Left ventricle myocardium inferior (tissue), 1 donor: ENCODE results near the gene SLC8A1. TPM values are rescaled to one million over a fixed set of nuclear protein-coding genes. Genes with fewer than 3 reads are reported as not detected.

ENCODE experiments used
- DNase-seq: peaks from one replicate; pipeline ENCODE4 v3.0.0-alpha.2; 2020
- H3K27ac ChIP-seq: fragments of 200-600 bp; replicated peaks from 2 replicates; pipeline ENCODE4 v1.8.0; 2021
- H3K27me3 ChIP-seq: fragments of 200-600 bp; 2 replicates; pipeline ENCODE4 v1.8.0; 2021; ENCODE audit warnings: low read depth
- H3K36me3 ChIP-seq: fragments of 200-600 bp; 2 replicates; pipeline ENCODE4 v1.8.0; 2021
- H3K4me1 ChIP-seq: fragments of 200-600 bp; 2 replicates; pipeline ENCODE4 v1.8.0; 2021
- H3K4me3 ChIP-seq: fragments of 200-600 bp; 2 replicates; pipeline ENCODE4 v1.8.0; 2021; ENCODE audit warnings: mild to moderate bottlenecking, moderate library complexity
- H3K9me3 ChIP-seq: fragments of 200-600 bp; replicated peaks from 2 replicates; pipeline ENCODE4 v1.8.0; 2021
- CTCF ChIP-seq: fragments of 200-600 bp; IDR thresholded peaks from 2 replicates; pipeline ENCODE4 v1.8.0; 2021; ENCODE audit warnings: antibody characterized with exemption, mild to moderate bottlenecking, borderline replicate concordance
- intact Hi-C: fragments of 100-400 bp; cut with micrococcal nuclease; formaldehyde crosslinking; loops from one replicate; pipeline ENCODE4 v1.11.0; 2022
- total RNA-seq: library from RNA; stranded (reverse); fragmentation: NEBNext Ultra II Directional; extraction: Animal tissue kit (Norgen Biotek cat#: 25700); gene quantifications from one replicate; pipeline ENCODE4 v1.2.1, GENCODE V29; 2021
- donor health status: DM: no; HTN: yes; CAD: no; lungs with severe emphysema.

Gene SLC8A1
- total RNA-seq, 1 donor from 2014 or later, result 990 TPM

DNA sequence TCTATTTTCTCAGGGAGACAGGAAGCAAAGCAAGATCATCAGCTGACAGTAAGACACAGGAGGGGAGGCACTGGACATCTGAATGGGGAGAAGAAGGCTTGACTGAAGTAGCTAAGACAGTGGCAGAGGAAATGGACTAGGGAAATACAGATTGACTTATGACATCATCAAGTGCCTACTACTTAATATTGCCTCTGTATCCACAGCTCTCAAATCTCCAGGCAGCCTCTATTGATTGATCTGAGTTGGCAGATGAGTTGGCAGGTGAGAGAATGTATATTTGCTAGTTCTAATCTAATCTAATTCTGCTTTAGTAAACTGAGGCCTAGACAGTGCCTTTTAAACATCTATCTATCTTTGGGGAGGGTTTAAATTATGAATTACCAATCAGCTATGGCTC is 242.1 kb downstream of the SLC8A1 start:
- no peak overlapping the region for H3K27ac ChIP-seq
- no peak for TF ChIP-seq CTCF
- H3K9me3 ChIP-seq, result no peaks in the 10 kb centered on the region
- no peaks in the 10 kb centered on the region for H3K27me3 ChIP-seq
- intact Hi-C loops, result no loop called here
- no peaks in the 10 kb centered on the region for H3K36me3 ChIP-seq
- DNase-seq, result no peak
- H3K4me3 ChIP-seq, result no peak overlapping the region
- peaks cover 42% of the 10 kb centered on the region for H3K4me1 ChIP-seq

GRCh38 chr2:40208463-40208862 is 243.4 kb downstream of the SLC8A1 start:
- no peak for DNase-seq
- Histone ChIP-seq H3K4me1 (peaks cover 38% of the 10 kb centered on the region), H3K36me3 (no peaks in the 10 kb centered on the region), H3K4me3 (no peak overlapping the region), H3K9me3 (no peaks in the 10 kb centered on the region), H3K27ac (no peak overlapping the region), H3K27me3 (no peaks in the 10 kb centered on the region)
- TF ChIP-seq CTCF, result no peak
- intact Hi-C loops, result no loop called here

DNA sequence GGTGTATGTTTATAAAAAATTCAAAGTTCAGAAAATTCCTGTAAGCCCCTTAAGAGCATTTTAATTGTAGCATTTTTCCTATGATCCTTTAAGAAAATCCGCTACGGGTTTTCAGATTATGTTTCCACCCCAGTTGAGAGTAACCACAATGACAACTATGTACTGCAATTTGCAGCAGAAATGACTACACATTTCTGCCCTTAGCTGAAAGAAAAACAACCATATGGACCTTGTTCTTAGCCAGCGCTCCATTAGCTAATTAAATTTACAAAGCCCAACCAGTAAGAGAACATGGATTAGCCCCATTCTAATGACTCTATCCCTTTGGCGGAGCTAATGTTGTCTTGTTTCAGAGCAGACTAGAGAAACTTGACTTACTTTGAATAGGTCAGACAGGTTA is 247.6 kb downstream of the SLC8A1 start:
- no peak for DNase-seq
- H3K4me3 ChIP-seq, result no peak overlapping the region
- TF ChIP-seq CTCF, result no peak
- no peaks in the 10 kb centered on the region for H3K9me3 ChIP-seq
- intact Hi-C loops, result no loop called here
- no peaks in the 10 kb centered on the region for H3K27me3 ChIP-seq
- peaks cover 64% of the 10 kb centered on the region for H3K4me1 ChIP-seq
- H3K36me3 ChIP-seq, result no peaks in the 10 kb centered on the region
- no peak overlapping the region for H3K27ac ChIP-seq

DNA sequence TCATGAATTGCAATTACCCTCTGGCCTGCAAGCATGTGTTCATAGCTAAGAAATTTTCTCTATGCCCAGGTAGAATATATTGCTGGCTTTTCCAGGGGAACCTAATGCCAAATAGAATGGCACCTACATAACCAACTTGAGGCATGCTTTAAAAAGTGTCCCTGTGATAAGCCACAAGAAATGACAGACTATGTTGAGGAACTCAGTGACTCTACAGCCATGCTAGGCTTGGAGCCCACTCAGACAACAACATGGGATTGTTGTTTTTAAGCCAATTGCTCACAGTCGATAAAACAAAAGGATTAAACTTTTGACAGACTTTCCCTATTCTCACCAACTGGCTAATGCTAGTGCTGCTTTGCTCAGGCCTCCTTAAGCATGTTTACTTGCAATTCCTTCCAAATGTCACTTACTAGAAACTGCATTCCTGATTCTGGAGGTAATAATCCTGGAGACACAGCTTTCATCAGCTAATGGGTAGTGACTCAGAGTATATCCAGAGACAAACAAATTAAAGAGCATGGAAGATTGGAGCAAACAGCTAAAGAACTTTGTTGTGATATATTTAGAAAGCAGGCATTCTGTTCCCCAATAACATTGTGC is 249.0 kb downstream of the SLC8A1 start:
- DNase-seq, result no peak

DNA sequence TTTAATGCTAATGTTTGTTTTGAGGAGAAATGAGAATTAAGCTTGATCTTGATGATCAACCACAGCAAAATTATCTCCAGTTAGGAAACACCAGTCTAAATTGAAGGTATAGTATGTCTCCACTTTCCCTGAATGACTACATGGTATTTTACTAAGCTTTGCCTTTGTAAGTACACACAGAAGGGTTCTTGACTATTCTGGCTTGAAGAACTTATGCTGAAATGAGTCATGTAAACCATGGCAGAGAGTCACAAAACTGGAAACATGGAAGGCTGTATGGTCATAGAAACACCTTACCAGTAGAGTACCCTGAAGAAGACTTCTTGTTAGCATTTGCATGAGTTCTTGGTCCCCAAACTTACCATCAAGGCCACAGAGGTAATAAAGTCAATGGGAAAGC is 250.5 kb downstream of the SLC8A1 start:
- intact Hi-C loops, result no loop called here
- H3K27me3 ChIP-seq, result no peaks in the 10 kb centered on the region
- peaks cover 53% of the 10 kb centered on the region for H3K4me1 ChIP-seq
- no peaks in the 10 kb centered on the region for H3K9me3 ChIP-seq
- no peak for DNase-seq
- no peak for TF ChIP-seq CTCF
- no peak overlapping the region for H3K27ac ChIP-seq
- no peak overlapping the region for H3K4me3 ChIP-seq
- no peaks in the 10 kb centered on the region for H3K36me3 ChIP-seq

More for the DNA sequence above, 249.0 kb downstream of the SLC8A1 start:
- Histone ChIP-seq H3K9me3 (no peaks in the 10 kb centered on the region), H3K4me3 (no peak overlapping the region), H3K36me3 (no peaks in the 10 kb centered on the region), H3K27me3 (no peaks in the 10 kb centered on the region), H3K4me1 (peaks cover 64% of the 10 kb centered on the region), H3K27ac (peak overlapping the region; percentile 13)
- intact Hi-C loops, result no loop called here
- no peak for TF ChIP-seq CTCF
